Kidney glomerular epithelial cell (primary cell): ENCODE results near the gene ZFHX3.

Experiments used
- DNase-seq: peaks from one replicate; lab custom pipeline; 2025; lab: John Stamatoyannopoulos, UW

The ZFHX3 gene

GRCh38 chr16:72950669-72951068, 97.3 kb downstream of the ZFHX3 start:
- DNase-seq, result no peak

GRCh38 chr16:72948238-72948829, 99.6 kb downstream of the ZFHX3 start:
- no peak for DNase-seq

DNA sequence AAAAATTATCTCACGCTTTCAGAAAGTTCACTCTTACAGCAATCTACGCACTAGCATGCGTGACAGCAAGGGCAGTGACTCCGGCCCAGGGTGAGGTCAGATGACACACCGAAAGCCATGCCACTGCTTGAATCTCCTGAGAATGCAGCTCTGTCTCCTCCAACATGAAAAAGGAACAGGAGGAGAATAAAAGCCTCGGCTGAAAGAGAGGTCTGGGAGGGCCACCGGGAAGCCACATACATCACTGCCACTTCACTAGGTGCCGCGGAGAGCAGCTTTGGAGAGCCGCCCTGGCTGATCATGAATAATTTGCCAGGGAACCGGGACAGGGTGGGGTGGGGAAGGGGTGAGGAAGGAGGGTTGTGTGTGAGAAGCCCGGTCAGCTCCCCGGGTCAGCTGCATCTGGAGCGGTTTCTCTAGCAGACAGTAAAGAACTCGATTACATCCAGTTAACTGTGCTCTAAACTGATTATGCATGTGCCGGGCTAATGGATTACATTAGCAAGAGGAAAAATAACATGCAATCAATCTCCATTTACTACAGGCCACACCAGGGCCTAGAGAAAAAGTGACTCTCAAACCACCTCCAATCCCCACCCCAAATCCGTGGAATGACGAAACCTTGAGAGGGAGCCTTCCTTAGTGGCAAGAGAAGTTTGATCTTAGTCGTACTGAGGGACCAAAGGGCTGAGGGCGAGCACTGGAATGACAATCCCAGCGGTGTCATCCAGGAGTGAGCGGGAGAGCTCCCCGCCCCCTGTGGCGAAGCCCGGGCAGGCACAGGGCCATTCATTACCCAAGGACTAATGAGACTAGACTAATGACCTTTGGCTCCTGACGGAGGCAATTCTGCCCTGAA, 100.3 kb downstream of the ZFHX3 start:
- no peak for DNase-seq

- DNase-seq, result no peak
Measured at GRCh38 chr16:72946474-72947194, 101.3 kb downstream of the ZFHX3 start.

DNA sequence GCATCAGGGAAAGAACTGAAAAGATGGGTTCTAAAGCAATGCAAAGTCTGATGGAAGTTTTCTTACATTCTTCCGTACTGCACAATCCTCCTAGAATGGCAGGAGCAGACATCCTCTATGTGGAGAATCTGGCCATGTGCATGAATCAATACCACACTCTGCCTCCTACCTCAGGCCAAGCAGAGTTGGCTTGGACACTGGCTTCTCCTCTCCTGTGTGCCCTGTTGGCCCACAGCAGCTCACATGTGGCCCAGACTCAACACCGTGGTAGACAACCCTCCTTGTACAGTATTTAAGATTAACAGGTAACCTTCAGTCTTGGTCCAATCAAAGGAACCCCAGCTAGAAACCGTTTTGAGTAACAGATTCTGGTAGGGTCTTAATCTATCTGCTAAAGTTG, 101.9 kb downstream of the ZFHX3 start:
- no peak for DNase-seq

- no peak for DNase-seq
Measured at GRCh38 chr16:72945611-72946010, 102.3 kb downstream of the ZFHX3 start.

DNA sequence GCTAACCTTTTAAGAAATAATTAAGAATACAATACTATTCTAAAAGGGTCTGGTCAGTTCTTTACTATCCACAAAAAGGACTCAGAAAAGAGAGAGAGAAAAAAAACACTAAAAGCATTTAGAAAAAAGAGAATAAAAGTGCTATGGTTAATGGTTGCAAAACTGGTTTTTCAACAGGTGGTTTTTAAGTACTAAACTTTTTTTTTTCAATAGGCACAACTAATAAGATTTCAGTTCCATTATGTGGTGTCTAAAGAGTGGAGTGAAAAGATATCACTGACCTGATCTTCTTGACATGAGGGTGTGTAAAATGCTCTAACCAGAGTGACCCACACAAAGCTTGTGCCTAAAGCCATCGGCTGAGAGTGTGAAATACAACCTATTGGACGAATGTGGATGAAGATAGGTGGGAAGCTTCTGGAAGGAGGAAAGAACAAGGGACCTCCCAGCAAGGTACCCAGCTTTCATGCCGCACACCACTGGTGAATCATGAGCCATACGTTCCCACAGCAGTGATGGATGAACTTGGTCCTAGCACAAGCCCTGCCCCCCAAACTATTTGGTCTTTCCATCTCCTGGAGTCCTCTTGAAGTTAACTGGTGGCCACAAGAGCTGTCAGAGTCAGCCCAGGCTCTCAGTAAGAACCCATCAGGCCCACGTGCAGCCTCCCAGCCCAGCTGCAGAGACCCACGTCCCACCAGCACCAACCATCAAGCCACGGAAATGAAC, 103.0 kb downstream of the ZFHX3 start:
- no peak for DNase-seq

DNA sequence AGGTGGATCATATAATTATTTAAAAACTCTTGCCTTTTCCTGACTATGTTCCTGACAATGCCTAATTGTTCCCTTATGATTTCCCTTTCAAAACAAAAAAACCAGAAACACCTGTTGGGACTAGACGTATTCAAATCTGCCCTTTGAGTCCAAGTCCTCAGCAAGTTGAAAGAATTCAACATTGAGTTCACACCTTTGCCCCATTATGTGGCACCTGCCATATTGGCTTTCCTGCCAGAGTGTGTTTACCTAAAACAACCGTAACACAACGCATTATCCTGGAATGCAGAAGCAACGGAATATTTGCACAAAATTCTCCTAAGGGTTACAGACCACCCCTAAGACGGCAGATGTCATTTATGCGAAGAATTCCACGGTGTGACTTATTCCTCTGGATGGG, 105.9 kb downstream of the ZFHX3 start:
- DNase-seq, result no peak

GRCh38 chr16:72940886-72941285, 107.0 kb downstream of the ZFHX3 start:
- no peak for DNase-seq

DNA sequence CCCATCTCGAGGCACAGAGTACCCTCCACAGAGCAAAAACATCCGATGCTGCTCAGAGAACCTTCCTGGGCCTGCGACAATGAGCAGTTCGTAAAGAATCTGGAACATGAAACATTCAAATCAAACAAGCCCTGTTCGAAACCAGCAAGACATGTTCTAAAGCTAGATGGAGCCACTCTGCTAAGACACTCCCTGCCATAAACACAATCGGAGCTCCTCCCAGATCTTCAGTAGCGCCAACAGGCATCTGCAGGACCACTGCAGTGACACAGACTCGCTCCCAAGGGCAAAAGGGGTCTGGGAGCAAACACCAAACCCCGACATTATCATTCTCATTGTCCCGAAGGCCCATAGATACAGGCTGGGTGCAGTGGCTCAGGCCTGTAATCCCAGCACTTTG, 108.7 kb downstream of the ZFHX3 start:
- DNase-seq, result no peak

GRCh38 chr16:72938795-72939164, 109.1 kb downstream of the ZFHX3 start:
- no peak for DNase-seq

- no peak for DNase-seq
Measured at GRCh38 chr16:72937916-72938794, 109.8 kb downstream of the ZFHX3 start.

GRCh38 chr16:72937360-72937759, 110.6 kb downstream of the ZFHX3 start:
- no peak for DNase-seq

DNA sequence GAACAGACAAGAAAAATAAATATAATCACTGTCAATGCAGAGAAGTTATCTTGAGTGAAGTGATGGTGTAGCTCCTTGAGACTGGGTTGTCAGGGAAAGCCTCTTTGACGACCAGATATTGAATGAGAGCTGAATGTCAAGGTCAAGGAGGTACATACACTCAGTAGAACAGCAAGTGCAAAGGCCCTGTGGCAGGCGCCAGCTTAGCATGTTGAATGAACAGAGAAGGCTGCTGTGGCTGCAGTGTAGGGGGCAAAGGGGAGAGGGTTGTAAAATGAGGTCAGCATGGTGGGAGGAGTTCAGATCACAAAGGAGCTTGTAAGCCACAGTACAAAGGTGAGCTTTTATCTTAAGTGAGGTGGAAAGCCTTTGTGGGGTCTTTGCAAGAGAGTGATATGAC, 111.5 kb downstream of the ZFHX3 start:
- DNase-seq, result no peak

- DNase-seq, result no peak
Measured at GRCh38 chr16:72935896-72936295, 112.0 kb downstream of the ZFHX3 start.

- no peak for DNase-seq
Measured at GRCh38 chr16:72934636-72935403, 113.1 kb downstream of the ZFHX3 start.

- DNase-seq, result no peak
Measured at GRCh38 chr16:72932677-72933335, 115.1 kb downstream of the ZFHX3 start.

DNA sequence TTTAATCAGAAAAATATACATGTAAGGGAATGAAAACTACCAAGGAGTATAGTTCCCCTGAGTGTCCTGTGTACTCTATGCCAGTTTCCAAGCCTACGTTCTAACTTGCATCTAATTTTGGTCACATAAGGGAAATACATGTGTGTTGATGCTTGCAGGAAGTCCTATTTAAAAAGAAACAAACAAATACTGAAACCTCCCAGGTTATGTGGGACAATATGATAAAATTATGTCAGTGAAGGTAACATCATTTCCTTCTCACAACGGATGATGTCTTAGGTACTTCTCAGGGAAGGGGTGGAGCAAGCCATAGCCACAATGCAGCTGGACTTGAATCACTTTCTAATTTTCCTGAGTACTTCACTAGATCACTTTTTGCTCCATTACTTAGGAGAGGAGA, 115.9 kb downstream of the ZFHX3 start:
- no peak for DNase-seq

GRCh38 chr16:72930396-72930795, 117.5 kb downstream of the ZFHX3 start:
- DNase-seq, result no peak
